Stimulated activated naive B cell treated with anti-CD40 and anti-IgM and Interleukin-4, amounts not matched to agents 10 μg/mL and 1 μg/mL and 100 μg/mL, for 72 hours (primary cell): ENCODE measurements around the gene AK6.

ENCODE experiments used
- ATAC-seq, 2 donors: fragments of 150-1000 bp; cut with Tn5 transposase; replicated peaks; 2 replicates each; pipeline ENCODE4 v1.10.0; 2021; ENCODE audit warnings: moderate library complexity in 1 of 2
- DNase-seq: peaks from one replicate; pipeline ENCODE4 v3.0.0; 2021
- H3K27ac Mint-ChIP-seq: one replicate; pipeline ENCODE4 v1.8.0; 2022; ENCODE audit warnings: mild to moderate bottlenecking, mixed read lengths
- H3K27me3 Mint-ChIP-seq, 2 donors: one replicate each; pipeline ENCODE4 v1.8.0; 2022; ENCODE audit warnings: mixed read lengths in 2 of 2
- H3K36me3 Mint-ChIP-seq, 2 donors: one replicate each; pipeline ENCODE4 v1.8.0; 2022; ENCODE audit warnings: mixed read lengths in 2 of 2, mild to moderate bottlenecking in 1 of 2
- H3K4me1 Mint-ChIP-seq, 2 donors: one replicate each; pipeline ENCODE4 v1.8.0; 2022; ENCODE audit warnings: mixed read lengths in 2 of 2, mild to moderate bottlenecking in 1 of 2
- H3K4me3 Mint-ChIP-seq, 2 donors: one replicate each; pipeline ENCODE4 v1.8.0; 2022; ENCODE audit warnings: mild to moderate bottlenecking in 2 of 2, mixed read lengths in 2 of 2, moderate library complexity in 1 of 2
- H3K9me3 Mint-ChIP-seq, 2 donors: one replicate each; pipeline ENCODE4 v1.8.0; 2022; ENCODE audit warnings: mixed read lengths in 2 of 2, mild to moderate bottlenecking in 1 of 2

AK6 gene

DNA sequence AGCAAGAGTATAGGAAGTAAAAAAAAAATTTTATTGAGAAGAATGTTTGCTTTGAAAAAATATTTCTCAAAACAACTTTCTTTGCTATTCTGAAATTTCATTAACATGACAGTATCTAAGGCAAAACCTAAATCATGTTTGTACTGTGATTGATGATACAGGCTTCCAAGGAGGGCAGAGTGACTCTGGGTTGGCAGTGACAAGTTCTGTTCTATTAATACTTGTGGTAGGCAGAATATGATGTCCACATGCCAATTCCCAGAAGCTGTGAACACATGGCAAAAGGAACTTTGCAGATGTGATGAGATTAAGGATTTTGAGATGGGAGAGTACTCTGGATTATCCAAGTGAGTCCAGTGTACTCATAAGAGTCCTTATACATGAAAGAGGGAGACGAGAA is 53.3 kb downstream of the AK6 start:
- no peaks in the 10 kb centered on the region for H3K9me3 Mint-ChIP-seq
- no peaks in the 10 kb centered on the region for H3K4me1 Mint-ChIP-seq
- H3K4me3 Mint-ChIP-seq, result no peak overlapping the region
- H3K27me3 Mint-ChIP-seq, result no peaks in the 10 kb centered on the region
- DNase-seq (no peak), ATAC-seq (no peak)
- H3K36me3 Mint-ChIP-seq, result peaks cover 15 to 42% of the 10 kb centered on the region in 2 donors
- no peak overlapping the region for H3K27ac Mint-ChIP-seq

DNA sequence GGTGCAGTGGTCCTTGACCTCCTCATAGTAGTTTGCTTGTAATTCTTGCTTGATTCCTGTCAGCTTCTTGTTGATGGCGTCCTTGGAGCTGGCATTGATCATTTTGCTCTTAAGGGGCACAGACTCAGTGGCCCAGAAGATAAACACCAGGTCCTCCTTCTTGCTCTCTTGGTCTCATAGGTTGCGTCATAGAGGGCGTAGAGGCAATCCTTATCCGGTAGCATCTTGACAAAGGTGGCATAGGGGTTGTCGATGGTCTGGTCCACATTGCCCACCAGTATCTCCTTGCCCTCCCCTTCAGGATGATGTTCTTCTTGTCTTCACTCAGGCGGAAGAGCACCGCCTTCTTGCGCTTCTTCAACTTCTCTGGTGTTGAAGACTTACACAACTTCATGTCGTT is 55.9 kb downstream of the AK6 start:
- H3K27me3 Mint-ChIP-seq, result no peaks in the 10 kb centered on the region

DNA sequence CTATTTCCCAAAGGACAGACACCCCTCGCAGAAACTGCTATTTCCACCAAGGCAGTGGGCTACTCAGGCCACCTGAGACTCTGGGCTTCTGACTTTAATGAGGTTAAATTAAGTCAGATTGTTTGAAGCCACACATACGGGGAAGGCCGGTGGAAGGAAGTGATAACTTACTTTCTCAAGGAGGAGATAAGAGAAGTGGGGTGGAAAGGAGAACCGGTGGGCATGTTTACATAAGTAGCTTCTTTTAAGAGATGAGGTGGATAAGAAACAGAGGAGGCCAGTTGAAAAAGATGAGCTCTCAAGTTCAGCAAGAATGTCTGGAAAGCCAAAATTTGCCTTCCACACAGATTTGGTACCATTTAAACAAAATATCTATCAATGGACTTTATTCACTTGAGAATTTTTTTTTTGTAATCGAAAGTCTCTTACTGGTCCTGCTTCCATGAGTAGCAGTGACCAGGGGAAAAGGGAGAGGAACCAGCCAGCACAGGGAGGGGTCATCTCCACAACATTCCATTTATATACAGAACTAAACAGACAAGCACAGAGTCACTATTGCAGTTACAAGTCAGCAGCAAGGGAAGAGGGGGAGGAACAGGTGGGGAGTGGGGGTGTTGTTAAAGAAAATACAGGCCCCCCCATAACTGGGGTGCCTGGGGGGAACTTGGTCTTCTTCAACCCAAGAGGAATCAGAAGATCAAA is 56.7 kb downstream of the AK6 start:
- no peak for ATAC-seq
- H3K4me3 Mint-ChIP-seq, result no peak overlapping the region
- no peaks in the 10 kb centered on the region for H3K4me1 Mint-ChIP-seq
- no peak overlapping the region for H3K27ac Mint-ChIP-seq
- no peaks in the 10 kb centered on the region for H3K27me3 Mint-ChIP-seq
- DNase-seq, result no peak
- peaks cover 0 to 16% of the 10 kb centered on the region in 2 donors for H3K9me3 Mint-ChIP-seq
- peaks cover 40 to 57% of the 10 kb centered on the region in 2 donors for H3K36me3 Mint-ChIP-seq

More for the DNA sequence above, 55.9 kb downstream of the AK6 start:
- ATAC-seq, result no peak
- peaks cover 0 to 15% of the 10 kb centered on the region in 2 donors for H3K9me3 Mint-ChIP-seq
- DNase-seq, result no peak
- H3K4me3 Mint-ChIP-seq, result no peak overlapping the region
- H3K4me1 Mint-ChIP-seq, result no peaks in the 10 kb centered on the region
- H3K36me3 Mint-ChIP-seq, result peaks cover 34 to 49% of the 10 kb centered on the region in 2 donors
- H3K27ac Mint-ChIP-seq, result no peak overlapping the region

DNA sequence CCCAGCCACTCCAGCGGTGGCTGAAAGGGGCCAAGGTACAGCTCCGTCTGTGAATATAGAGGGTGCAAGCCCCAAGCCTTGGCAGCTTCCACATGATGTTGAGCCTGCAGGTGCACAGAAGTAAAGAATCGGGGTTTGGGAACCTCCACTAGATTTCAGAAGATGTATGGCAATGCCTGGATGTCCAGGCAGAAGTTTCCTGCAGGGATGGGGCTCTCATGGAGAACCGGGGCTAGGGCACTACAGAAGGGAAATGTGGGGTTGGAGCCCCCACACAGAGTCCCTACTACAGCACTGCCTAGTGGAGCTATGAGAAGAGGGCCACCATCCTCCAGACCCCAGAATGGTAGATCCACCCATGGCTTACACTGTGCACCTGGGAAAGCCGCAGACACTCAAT is 59.9 kb downstream of the AK6 start:
- Mint-ChIP-seq H3K27me3 (no peaks in the 10 kb centered on the region), H3K4me3 (no peak overlapping the region), H3K4me1 (no peaks in the 10 kb centered on the region), H3K36me3 (peaks cover 43 to 73% of the 10 kb centered on the region in 2 donors), H3K27ac (no peak overlapping the region), H3K9me3 (peaks cover 0 to 16% of the 10 kb centered on the region in 2 donors)
- no peak for ATAC-seq
- no peak for DNase-seq

DNA sequence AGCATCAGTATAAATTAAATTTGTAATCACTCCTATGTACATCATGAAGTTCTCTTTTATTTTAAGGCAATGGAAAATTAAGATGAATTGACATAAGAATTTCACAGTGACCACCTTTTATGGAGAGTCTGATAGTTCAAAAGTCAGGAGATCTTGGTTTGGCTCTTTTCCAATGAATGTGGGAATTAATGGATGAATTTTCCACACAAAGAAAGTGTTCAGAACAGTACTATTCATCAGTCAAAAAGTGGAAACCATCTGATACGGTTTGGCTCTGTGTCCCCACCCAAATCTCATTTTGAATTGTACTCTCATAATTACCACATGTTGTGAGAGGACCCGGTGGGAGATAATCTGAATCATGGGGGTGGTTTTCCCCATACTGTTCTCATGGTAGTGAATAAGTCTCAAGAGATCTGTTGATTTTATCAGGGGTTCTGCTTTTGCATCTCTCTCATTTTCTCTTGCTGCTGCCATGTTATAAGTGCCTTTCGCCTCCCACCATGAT is 61.2 kb downstream of the AK6 start:
- Mint-ChIP-seq H3K4me1 (no peaks in the 10 kb centered on the region), H3K9me3 (peaks cover 0 to 16% of the 10 kb centered on the region in 2 donors), H3K36me3 (peaks cover 42 to 67% of the 10 kb centered on the region in 2 donors), H3K27me3 (no peaks in the 10 kb centered on the region), H3K27ac (no peak overlapping the region), H3K4me3 (no peak overlapping the region)
- DNase-seq (no peak), ATAC-seq (no peak)

DNA sequence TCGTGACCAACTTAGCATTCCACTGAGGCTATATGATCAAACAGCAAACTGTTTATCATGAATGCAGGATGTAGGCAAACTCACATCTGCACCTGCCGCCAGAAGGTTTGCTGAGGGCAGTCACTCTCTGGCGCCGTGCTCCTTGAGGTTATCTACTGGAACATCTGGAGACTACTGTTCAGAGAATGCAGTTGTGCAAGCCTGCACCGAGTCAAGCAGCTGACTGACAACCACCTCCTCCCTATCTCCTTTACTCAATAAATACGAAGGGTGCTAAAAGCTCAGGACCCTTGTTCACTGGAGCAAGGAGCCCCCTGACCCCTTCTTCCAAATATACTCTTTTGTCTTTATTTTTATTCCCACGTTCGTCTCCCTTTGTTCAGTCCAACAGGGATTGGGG is 63.8 kb downstream of the AK6 start:
- Mint-ChIP-seq H3K27me3 (no peaks in the 10 kb centered on the region), H3K4me3 (no peak overlapping the region), H3K36me3 (peaks cover 36 to 56% of the 10 kb centered on the region in 2 donors), H3K27ac (no peak overlapping the region), H3K9me3 (peaks cover 0 to 16% of the 10 kb centered on the region in 2 donors), H3K4me1 (no peaks in the 10 kb centered on the region)
- no peak for ATAC-seq
- DNase-seq, result no peak
